ENCODE results near the gene CTU1. TPM values are rescaled to one million over a fixed set of nuclear protein-coding genes. Genes with fewer than 3 reads are reported as not detected.
A peak's percentile ranks its signal among the peaks of the same experiment; 100 is the strongest.

CTU1 gene
- total and polyA plus RNA-seq, 2 of the 4 experiments (the other 2 are of a cell fraction) = 2.0 to 3.3 TPM

GRCh38 chr19:51108805-51109146 lies 567 bp upstream of the CTU1 start:
- WGBS, 2 experiments (ENCODE audit: extremely low coverage in 2 of 2, insufficient read length in 1 of 2) = no CpG with 5 or more reads among the region's 15 CpGs
- Histone ChIP-seq H2BK120ac (ENCODE audit: low read depth, low read length) (no peak overlapping the region), H3K4me1 (ENCODE audit: control insufficient read depth, insufficient read depth, low read length) (no peaks in the 10 kb centered on the region), H3K36me3 (ENCODE audit: control insufficient read depth, insufficient read depth, low read length) (peaks cover 6% of the 10 kb centered on the region; the same call in 1 of the 2 replicates), H2BK15ac (ENCODE audit: low read depth, low read length) (no peak overlapping the region), H4K5ac (ENCODE audit: low read depth, low read length) (peak overlapping the region; percentile 56), H3K27me3 (ENCODE audit: control insufficient read depth, insufficient read depth, low read length) (peaks cover 4% of the 10 kb centered on the region), H3K9me1 (ENCODE audit: insufficient read depth, low read length) (peaks cover 9% of the 10 kb centered on the region; the same call in 1 of the 2 replicates), H4K20me1 (ENCODE audit: insufficient read depth, low read length) (no peaks in the 10 kb centered on the region), H3K79me1 (ENCODE audit: low read depth in 1 of 2, low read length in 2 of 2) (peaks cover 21 to 29% of the 10 kb centered on the region in 2 experiments), H3K4me2 (ENCODE audit: low read depth, low read length) (peak overlapping the region; percentile 87), H3K23ac (ENCODE audit: low read depth, low read length) (no peak overlapping the region), H3K14ac (replicated peaks; ENCODE audit: low read depth, low read length) (peak overlapping the region; percentile 49; the same call in 1 of the 2 replicates), H3K4ac (ENCODE audit: low read depth, low read length) (peak overlapping the region; percentile 47), H2AK9ac (replicated peaks; ENCODE audit: low read depth, low read length, poor library complexity) (no peak overlapping the region), H2BK20ac (ENCODE audit: low read depth, low read length) (no peak overlapping the region), H4K91ac (ENCODE audit: insufficient read depth, low read depth, low read length) (no peak overlapping the region), H3K56ac (ENCODE audit: extremely low read depth, insufficient read depth, low read length) (no peak overlapping the region), H2AK5ac (ENCODE audit: low read depth, low read length) (no peak overlapping the region), H3K18ac (ENCODE audit: low read depth, low read length) (no peak overlapping the region), H3K27ac (ENCODE audit: insufficient read depth, low read length) (no peak overlapping the region), H2BK5ac (ENCODE audit: low read depth, low read length, poor library complexity, severe bottlenecking) (no peak overlapping the region), H2AFZ (replicated peaks; ENCODE audit: low read length, poor library complexity) (peak overlapping the region; percentile 98), H3K9me3 (ENCODE audit: control insufficient read depth, insufficient read depth, low read length) (no peaks in the 10 kb centered on the region), H3K9ac (ENCODE audit: low read depth, low read length) (peak overlapping the region; percentile 11; the same call in 1 of the 2 replicates), H3K4me3 (ENCODE audit: insufficient read depth, low read depth, low read length) (peak overlapping the region; percentile 51), H4K8ac (ENCODE audit: low read depth in 2 of 2, low read length in 2 of 2) (peak overlapping the region; percentile 79 to 91)
- ChIA-PET CTCF (no interaction called here), POLR2A (ENCODE audit: unreplicated experiment) (no interaction called here)
- no peak for DNase-seq
- BruUV-seq (replicated peaks) = no TSS peak
- no peak for TF ChIP-seq MAZ (IDR thresholded peaks at IDR 0.05; ENCODE audit: borderline replicate concordance, low read depth, low read length)
- TF ChIP-seq MXI1 (IDR thresholded peaks at IDR 0.05; ENCODE audit: borderline replicate concordance, low read depth, low read length) = no peak
- no peak for TF ChIP-seq ELK1 (IDR thresholded peaks at IDR 0.05; ENCODE audit: borderline replicate concordance, low read depth, low read length)
- no peak for TF ChIP-seq USF2 (IDR thresholded peaks at IDR 0.05; ENCODE audit: low read depth, low read length)
- TF ChIP-seq MAFK (IDR thresholded peaks at IDR 0.05; ENCODE audit: low read depth, low read length) = no peak
- no peak for TF ChIP-seq BHLHE40 (IDR thresholded peaks at IDR 0.05; ENCODE audit: low read depth, low read length)
- TF ChIP-seq RCOR1 (IDR thresholded peaks at IDR 0.05; ENCODE audit: insufficient replicate concordance, low read length) = no peak
- no peak for TF ChIP-seq SMC3 (IDR thresholded peaks at IDR 0.05; ENCODE audit: low read depth, low read length)
- no peak for TF ChIP-seq CHD1 (IDR thresholded peaks at IDR 0.05; ENCODE audit: low read depth, low read length)
- no peak for TF ChIP-seq CEBPB (IDR thresholded peaks at IDR 0.05; ENCODE audit: low read depth, low read length)
- TF ChIP-seq RAD21 (IDR thresholded peaks at IDR 0.05; ENCODE audit: low read length) = no peak
- no peak for TF ChIP-seq NFE2L2 (IDR thresholded peaks at IDR 0.05; ENCODE audit: low read depth, low read length)
- no peak for TF ChIP-seq POLR2A (IDR thresholded peaks at IDR 0.05; ENCODE audit: low read depth, low read length)
- no peak for TF ChIP-seq RFX5 (IDR thresholded peaks at IDR 0.05; ENCODE audit: low read depth, low read length)
- no peak for TF ChIP-seq CTCF (conservative IDR thresholded peaks at IDR 0.05; ENCODE audit: low read depth, low read length)
- TF ChIP-seq FOS (IDR thresholded peaks at IDR 0.05; ENCODE audit: low read depth, low read length) = no peak
- intact Hi-C loops (cut with micrococcal nuclease) = loop anchor here (2.0 to 10.0 kb wide), 4 partner anchors 60 to 484 kb away; partner anchors contain the start of gene CLEC11A
- in situ Hi-C loops (cut with MboI; ENCODE audit: low sequenced_read_pairs) = no loop called here
- peak; percentile 58 for ATAC-seq (ENCODE audit: low read depth)
- dilution Hi-C loops (cut with HindIII; ENCODE audit: low sequenced_read_pairs, unreplicated experiment) = no loop called here

All from IMR-90 (cell line).